HepG2 (cell line): ENCODE data around the gene NHERF2. TPM values are rescaled to one million over a fixed set of nuclear protein-coding genes. Genes with fewer than 3 reads are reported as not detected.

ENCODE experiments used
- ARID5B ChIP-seq: IDR thresholded peaks from 2 replicates; pipeline ENCODE4 v1.4.0; 2020; ENCODE audit warnings: mild to moderate bottlenecking, missing genetic modification reagents
- BRF2 ChIP-seq: sonication (generic); formaldehyde crosslinking; IDR thresholded peaks from 2 replicates; pipeline ENCODE4 v1.8.1; 2022; ENCODE audit warnings: mild to moderate bottlenecking, missing genetic modification reagents
- KDM5A ChIP-seq: fragments of 200-600 bp; sonication (generic); IDR thresholded peaks from 2 replicates; pipeline ENCODE4 v1.7.0; 2018; ENCODE audit warnings: antibody characterized with exemption, mild to moderate bottlenecking, low read length, borderline replicate concordance
- MIER2 ChIP-seq: IDR thresholded peaks from 2 replicates; pipeline ENCODE4 v1.6.1; 2016; ENCODE audit warnings: missing biosample characterization, missing genetic modification reagents
- NFYC ChIP-seq: IDR thresholded peaks from 2 replicates; pipeline ENCODE4 v1.6.1; 2016; ENCODE audit warnings: missing genetic modification reagents, missing compliant biosample characterization
- PHF5A ChIP-seq: IDR thresholded peaks from one replicate; pipeline ENCODE4 v1.6.1; 2018; ENCODE audit warnings: low read depth, missing genetic modification reagents; ENCODE audit not compliant: unreplicated experiment
- SATB2 ChIP-seq: sonication (generic); formaldehyde crosslinking; IDR thresholded peaks from 2 replicates; pipeline ENCODE4 v1.5.0; 2020; ENCODE audit warnings: missing genetic modification reagents
- SMAD3 ChIP-seq: sonication (generic); formaldehyde crosslinking; IDR thresholded peaks from 2 replicates; pipeline ENCODE4 v1.4.0; 2020; ENCODE audit warnings: missing genetic modification reagents
- THRA ChIP-seq: sonication (generic); formaldehyde crosslinking; IDR thresholded peaks from 2 replicates; pipeline ENCODE4 v1.4.0; 2020; ENCODE audit warnings: missing genetic modification reagents, borderline replicate concordance
- ZBTB20 ChIP-seq: sonication (generic); formaldehyde crosslinking; IDR thresholded peaks from 2 replicates; pipeline ENCODE4 v1.8.1; 2023; ENCODE audit warnings: missing genetic modification reagents, low read depth, mild to moderate bottlenecking, borderline replicate concordance
- ZNF513 ChIP-seq: sonication (generic); formaldehyde crosslinking; conservative IDR thresholded peaks from 2 replicates; pipeline ENCODE4 v1.5.0; 2020; ENCODE audit warnings: missing genetic modification reagents
- polyA plus RNA-seq, 8 experiments: library from polyadenylated mRNA; depleted of rRNA in 3 of 8; stranded (reverse) in 7 of 8; unstranded in 1 of 8; fragments of >200 nt; fragmentation: Illumina TruSeq in 4 of 8; extraction: Trizol in 4 of 8; gene quantifications; 2 replicates each; pipeline versions ENCODE4 v1.2.1 to v1.2.3, GENCODE V29; 2011 to 2016; ENCODE audit warnings: low read depth in 4 of 8, missing spikeins in 1 of 8, mixed read lengths in 1 of 8; ENCODE audit not compliant: insufficient read depth in 1 of 8
- total RNA-seq, 5 experiments: library from RNA; depleted of rRNA; stranded (reverse); fragments of >200 nt; fragmentation: Illumina TruSeq; extraction: Trizol; gene quantifications; 2 replicates each; pipeline ENCODE4 v1.2.3, GENCODE V29; 2016; ENCODE audit warnings: low read depth in 1 of 5
- TF ChIP-seq, protein P1 (sequence below): sonication (generic); formaldehyde crosslinking; IDR thresholded peaks from 2 replicates; pipeline ENCODE4 v1.8.0; 2022; ENCODE audit warnings: mild to moderate bottlenecking, missing genetic modification reagents, moderate library complexity
- TF ChIP-seq, protein P2 (sequence below): sonication (generic); formaldehyde crosslinking; IDR thresholded peaks from 2 replicates; pipeline ENCODE4 v1.4.0; 2020; ENCODE audit warnings: mild to moderate bottlenecking, missing genetic modification reagents
- TF ChIP-seq, protein P3 (sequence below): sonication (generic); formaldehyde crosslinking; IDR thresholded peaks from 2 replicates; pipeline ENCODE4 v1.4.0; 2020; ENCODE audit warnings: missing genetic modification reagents

NHERF2 gene
- total and polyA plus RNA-seq, 2 of the 13 experiments (the other 11 are each of a cell fraction or from before 2014, with no cell fraction given): 23.7 to 39.3 TPM

DNA sequence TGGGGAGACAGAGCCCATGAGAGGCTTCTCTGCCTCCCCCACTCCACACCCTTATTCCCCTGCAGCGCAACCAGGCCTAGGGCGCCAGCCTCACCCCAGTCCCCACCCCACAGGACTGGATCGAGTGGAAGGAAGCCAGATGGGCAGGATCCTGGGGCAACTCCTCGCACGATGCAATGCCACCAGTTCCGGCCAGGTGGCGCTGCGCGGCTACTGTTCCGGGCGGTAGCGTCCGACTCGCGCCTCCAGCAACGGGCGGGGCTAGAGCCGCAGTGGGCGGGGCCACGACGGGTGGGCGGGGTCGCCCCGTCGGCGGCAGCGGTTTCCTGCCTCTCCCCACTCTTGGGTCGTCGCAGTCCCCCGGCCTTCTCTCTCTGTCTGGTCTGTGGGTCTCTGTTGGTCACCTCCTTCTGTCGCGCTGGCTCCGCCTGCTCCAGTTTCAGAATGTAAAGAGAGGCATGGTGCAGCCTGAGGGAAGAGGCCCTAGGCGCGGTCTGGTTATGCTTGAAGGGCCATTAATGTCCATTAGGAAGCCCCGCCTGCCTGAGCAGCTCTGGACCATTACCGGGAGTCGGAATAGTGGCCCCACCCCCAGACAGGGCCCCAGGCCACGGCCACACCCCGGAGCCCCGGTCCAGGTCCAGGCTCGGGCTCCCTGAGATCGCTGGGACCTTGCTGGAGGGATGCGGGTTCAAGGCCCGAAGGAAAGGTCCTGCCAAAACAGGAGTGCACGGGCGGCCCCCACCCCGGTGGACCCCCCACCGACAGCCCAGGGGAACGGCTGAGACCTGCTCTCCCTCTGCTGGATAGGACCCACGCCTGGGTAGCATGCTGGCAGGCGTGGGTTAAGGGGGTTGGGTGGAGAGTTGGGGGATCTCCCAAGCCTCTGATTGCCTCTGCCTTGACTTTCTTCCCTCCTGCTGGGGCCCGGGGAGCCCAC lies 3.3 kb upstream of the NHERF2 start (continued):
- no peak for TF ChIP-seq PHF5A
- no peak for TF ChIP-seq MIER2
- peak; percentile 12; the same call in 1 of the 2 replicates for TF ChIP-seq ARID5B (CRISPR knock-in tag)
- TF ChIP-seq BRF2 (CRISPR knock-in tag): 0 out of 2 replicates have a peak, but pooled peaks have one; percentile 14
- TF ChIP-seq, protein P1, sequence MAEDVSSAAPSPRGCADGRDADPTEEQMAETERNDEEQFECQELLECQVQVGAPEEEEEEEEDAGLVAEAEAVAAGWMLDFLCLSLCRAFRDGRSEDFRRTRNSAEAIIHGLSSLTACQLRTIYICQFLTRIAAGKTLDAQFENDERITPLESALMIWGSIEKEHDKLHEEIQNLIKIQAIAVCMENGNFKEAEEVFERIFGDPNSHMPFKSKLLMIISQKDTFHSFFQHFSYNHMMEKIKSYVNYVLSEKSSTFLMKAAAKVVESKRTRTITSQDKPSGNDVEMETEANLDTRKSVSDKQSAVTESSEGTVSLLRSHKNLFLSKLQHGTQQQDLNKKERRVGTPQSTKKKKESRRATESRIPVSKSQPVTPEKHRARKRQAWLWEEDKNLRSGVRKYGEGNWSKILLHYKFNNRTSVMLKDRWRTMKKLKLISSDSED (CRISPR knock-in tag): no peak
- TF ChIP-seq THRA: peak; percentile 45; the same call in 1 of the 2 replicates
- no peak for TF ChIP-seq ZNF513 (CRISPR knock-in tag)
- 0 out of 2 replicates have a peak, but pooled peaks have one; percentile 34 for TF ChIP-seq SMAD3 (CRISPR knock-in tag)
- TF ChIP-seq KDM5A: 0 out of 2 replicates have a peak, but pooled peaks have one; percentile 40
- TF ChIP-seq, protein P2, sequence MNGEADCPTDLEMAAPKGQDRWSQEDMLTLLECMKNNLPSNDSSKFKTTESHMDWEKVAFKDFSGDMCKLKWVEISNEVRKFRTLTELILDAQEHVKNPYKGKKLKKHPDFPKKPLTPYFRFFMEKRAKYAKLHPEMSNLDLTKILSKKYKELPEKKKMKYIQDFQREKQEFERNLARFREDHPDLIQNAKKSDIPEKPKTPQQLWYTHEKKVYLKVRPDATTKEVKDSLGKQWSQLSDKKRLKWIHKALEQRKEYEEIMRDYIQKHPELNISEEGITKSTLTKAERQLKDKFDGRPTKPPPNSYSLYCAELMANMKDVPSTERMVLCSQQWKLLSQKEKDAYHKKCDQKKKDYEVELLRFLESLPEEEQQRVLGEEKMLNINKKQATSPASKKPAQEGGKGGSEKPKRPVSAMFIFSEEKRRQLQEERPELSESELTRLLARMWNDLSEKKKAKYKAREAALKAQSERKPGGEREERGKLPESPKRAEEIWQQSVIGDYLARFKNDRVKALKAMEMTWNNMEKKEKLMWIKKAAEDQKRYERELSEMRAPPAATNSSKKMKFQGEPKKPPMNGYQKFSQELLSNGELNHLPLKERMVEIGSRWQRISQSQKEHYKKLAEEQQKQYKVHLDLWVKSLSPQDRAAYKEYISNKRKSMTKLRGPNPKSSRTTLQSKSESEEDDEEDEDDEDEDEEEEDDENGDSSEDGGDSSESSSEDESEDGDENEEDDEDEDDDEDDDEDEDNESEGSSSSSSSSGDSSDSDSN (CRISPR knock-in tag): peak; percentile 3; the same call in 1 of the 2 replicates
- TF ChIP-seq NFYC (CRISPR knock-in tag): peak; percentile 34; the same call in 1 of the 2 replicates
- no peak for TF ChIP-seq ZBTB20 (CRISPR knock-in tag)
- TF ChIP-seq, protein P3, sequence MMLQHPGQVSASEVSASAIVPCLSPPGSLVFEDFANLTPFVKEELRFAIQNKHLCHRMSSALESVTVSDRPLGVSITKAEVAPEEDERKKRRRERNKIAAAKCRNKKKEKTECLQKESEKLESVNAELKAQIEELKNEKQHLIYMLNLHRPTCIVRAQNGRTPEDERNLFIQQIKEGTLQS (CRISPR knock-in tag): no peak
- no peak for TF ChIP-seq SATB2
